ENCODE data around the gene MAOA.
A peak's percentile ranks its signal among the peaks of the same experiment; 100 is the strongest.
"Not testable (repeated sequence)": the region's sequence is repeated elsewhere in the genome, so short reads cannot be mapped to it uniquely, and the experiment has no call there.

The MAOA gene

DNA sequence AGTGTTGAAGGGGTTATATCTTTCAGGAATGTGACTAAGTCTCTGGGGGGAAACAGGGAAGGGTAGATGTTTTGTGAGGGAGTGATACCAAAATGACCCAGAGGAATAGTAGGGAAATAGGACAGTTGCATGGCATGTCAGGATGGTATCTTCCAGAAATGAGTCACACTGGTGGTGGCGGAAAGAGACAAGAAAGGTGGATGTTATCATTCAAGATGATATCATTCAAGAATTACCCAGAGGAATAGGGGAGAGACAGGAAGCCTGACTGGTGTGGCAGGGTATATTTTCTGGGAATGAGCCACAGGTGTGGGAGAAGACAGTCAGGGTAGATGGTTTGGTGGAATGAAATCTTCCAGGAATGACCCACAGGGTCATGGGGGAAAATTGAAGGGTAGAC is 61.1 kb downstream of the MAOA start:
- no peak for DNase-seq (ENCODE audit: low read depth, low spot score)

- no peak for DNase-seq (ENCODE audit: low read depth, low spot score)
Measured at GRCh38 chrX:43718081-43718480, 62.0 kb downstream of the MAOA start.

DNA sequence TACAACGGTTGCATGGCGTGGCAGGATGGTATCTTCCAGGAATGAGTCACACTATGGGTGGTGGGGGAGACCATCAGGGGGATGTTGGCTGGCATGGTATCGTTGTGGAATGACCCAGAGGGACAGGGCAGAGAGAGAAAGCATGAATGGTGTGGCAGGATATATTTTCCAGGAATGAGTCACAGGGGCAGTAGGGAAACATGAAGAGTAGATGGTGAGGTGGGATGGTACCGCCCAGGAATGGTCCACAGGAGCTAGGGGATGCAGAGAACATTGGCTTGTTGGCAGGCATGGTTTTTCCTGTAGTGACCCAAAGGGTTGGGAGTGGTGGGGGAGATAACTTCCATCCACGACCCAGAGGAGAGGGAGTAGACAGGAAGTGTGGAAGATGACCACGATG is 62.4 kb downstream of the MAOA start:
- no peak for DNase-seq (ENCODE audit: low read depth, low spot score)

DNA sequence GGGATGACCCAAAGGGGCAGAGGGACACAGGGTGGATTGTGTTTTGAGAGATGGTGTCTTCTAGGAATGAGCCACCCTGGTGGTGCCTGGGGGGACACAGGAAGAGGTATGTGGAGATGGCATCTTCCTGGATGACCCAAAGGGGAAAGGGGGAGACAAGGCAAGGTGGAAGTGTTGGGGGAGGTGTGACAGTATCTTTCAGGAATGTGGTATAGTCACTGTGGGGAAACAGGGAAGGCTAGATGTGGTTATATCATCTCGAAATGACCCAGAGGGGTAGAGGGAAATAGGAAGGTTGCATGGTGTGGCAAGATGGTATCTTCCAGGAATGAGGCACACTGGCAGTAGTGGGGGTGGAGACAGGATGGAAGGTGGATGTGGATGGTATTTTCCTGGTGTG is 62.9 kb downstream of the MAOA start:
- DNase-seq (ENCODE audit: low read depth, low spot score), result no peak

DNA sequence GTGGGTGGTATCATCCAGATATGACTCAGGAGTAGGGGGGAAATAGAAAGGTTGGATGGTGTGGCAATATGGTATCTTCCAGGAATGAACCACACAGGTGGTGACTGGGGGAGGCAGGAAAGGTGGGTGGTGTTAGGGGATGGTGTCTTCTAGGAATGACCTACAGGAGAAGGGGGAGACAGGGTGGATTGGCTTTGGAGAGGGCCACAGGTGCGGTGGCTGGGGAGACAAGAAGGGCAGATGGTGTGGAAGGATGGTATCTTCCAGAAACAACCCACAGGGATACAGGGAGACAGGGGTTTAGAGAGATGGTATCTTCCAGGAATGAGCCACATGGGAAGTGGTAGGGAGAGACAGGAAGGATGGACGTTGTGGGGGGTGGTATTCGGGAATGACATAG is 64.0 kb downstream of the MAOA start:
- no peak for DNase-seq (ENCODE audit: low read depth, low spot score)

DNA sequence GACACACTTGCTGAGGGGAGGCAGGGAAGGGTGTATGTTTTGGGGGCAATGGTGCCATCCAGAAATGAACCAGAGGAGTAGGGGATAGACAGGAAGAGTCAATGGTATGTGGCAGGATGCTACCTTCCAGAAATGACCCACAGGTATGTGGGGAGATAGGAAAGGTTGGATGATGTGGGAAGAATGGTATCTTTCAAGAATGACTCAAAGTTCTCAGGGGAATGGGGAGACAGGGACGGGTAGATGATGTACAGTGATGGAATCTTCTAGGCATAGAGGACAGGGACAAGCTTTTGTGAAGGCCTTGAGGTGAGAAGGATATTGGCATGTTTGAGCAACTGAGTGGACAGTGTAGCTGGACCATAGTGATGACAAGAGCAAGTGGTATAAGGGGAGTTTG is 64.9 kb downstream of the MAOA start:
- no peak for DNase-seq (ENCODE audit: low read depth, low spot score)

GRCh38 chrX:43725227-43725626 is 69.1 kb downstream of the MAOA start:
- not testable (repeated sequence) for DNase-seq (ENCODE audit: low read depth, low spot score)

GRCh38 chrX:43727254-43727653 is 71.2 kb downstream of the MAOA start:
- DNase-seq (ENCODE audit: low read depth, low spot score), result not testable (repeated sequence)

- DNase-seq (ENCODE audit: low read depth, low spot score), result no peak
Measured at GRCh38 chrX:43728002-43728401, 71.9 kb downstream of the MAOA start.

GRCh38 chrX:43728966-43729365 is 72.9 kb downstream of the MAOA start:
- DNase-seq (ENCODE audit: low read depth, low spot score), result no peak

- no peak for DNase-seq (ENCODE audit: low read depth, low spot score)
Measured at GRCh38 chrX:43731086-43731485, 75.0 kb downstream of the MAOA start.

- no peak for DNase-seq (ENCODE audit: low read depth, low spot score)
Measured at GRCh38 chrX:43733699-43734098, 77.6 kb downstream of the MAOA start.

DNA sequence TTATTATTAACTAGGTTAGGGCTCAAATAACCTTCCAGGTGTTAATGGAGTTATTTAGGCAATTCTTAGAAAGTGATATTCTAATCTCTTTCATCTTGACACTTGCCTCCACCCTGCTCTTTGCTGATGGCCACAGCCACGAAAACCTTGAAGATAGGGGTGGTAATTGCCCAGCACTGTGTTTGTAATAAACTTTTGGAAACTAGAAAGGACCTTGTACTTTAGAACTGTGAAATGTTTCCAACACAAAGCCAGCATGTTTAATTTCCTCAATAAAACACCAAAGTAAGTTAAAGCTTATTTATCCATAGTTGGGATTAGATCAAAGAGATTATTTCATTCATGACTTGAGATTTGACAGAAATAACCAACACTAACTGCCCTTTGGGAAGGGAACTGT is 78.3 kb downstream of the MAOA start:
- DNase-seq (ENCODE audit: low read depth, low spot score), result no peak

DNA sequence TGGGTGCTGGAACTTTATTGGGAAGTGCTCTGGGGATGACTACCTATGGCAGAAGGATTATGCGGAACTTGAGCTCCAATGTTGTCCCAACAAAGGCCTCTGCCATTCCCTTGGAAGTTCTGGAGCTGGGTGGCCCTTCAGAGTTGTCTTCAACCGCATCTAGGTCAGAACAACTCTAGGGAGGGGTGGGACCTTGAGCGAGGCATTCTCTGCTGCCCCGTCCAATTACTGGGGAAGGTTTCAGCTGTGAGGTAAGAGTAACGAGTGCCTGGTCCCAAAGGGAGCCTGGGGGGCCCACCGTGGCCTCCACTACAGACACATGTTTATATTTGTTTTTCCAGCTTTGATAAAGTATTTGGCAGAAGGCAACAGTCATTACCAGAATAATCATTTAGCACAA is 79.4 kb downstream of the MAOA start:
- no peak for DNase-seq (ENCODE audit: low read depth, low spot score)

DNA sequence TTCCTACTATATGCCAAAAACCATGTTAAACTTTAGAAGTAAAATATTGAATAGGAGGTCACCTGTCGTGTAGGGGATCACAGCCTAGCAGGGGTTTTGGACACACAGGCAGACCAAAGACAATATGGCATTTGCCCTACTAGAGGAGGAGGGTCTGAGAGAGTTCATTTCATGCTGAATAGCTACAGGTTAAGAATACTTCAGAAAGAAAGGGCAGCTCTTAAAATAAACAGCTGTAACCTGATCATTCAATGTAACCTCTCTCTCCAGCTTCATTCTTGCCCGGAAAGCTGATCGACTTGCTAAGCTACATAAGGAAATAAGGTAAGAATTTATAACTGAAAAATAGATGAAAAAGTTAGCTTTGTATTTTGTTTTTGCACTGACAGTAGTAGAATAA is 79.9 kb downstream of the MAOA start:
- no peak for DNase-seq (ENCODE audit: low read depth, low spot score)

DNA sequence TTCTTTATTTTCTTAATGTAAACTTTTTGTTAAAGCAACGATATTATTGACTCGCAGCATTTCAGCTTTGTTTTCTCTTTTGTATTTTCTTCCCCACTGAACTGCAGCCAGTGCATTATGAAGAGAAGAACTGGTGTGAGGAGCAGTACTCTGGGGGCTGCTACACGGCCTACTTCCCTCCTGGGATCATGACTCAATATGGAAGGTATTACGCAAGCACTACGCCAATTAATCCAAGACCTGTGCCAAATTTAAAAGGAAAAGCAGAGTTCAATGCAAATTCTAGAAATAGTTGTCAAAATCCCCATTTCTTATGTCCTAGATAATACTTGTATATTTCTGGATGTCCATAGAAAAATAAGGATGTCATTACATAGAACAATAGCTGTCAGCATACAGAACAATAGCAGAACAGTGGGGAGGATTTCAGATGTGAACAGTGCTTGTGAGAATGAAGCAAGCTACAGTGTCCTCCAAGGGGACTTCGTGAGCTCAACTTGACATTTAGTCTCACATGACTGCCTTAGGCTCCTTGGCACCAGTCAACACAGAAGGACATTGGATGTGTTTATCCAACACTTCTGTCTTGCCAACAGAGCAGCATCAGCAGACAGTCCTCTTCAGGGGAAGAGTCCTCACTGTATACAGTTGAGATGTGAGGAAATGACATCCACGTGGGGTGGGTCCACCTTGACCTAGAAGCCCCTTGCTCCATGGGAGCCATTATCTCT is 85.9 kb downstream of the MAOA start:
- DNase-seq (ENCODE audit: low read depth, low spot score), result no peak

DNA sequence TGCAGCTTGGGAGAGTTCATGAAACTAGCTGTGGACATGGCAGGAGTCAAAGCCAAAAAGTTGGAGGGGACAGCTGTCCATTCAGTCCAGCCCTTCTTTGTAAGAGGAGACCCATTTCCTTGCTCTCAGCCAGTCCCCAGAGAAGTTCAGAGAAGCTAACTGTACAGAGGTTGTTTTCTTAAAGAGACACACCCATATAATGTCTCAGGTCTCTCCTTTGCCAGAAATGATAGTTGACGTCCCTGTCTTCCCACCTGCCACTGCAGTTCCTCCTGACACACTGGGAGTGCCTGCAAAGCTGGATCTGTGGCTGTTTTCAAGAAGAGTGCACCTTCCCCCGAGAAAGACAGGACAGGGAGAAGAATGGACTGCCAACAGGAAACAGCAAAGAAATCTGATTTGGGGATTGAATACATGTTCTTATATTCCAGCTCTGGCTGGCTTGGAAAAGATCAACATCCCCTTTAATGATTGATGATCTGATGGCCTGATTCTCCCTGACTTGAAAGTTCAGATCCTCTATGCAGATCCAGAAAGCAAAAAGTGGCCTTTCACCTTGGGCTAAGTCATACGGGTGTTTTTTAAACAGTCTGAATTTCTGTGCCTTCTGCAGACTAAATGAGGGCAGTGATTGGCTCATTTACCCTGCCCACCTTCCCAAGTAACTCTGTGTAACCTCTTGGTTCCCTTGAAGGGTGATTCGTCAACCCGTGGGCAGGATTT is 87.2 kb downstream of the MAOA start:
- DNase-seq (ENCODE audit: low read depth, low spot score), result no peak

- DNase-seq (ENCODE audit: low read depth, low spot score), result no peak
Measured at GRCh38 chrX:43744284-43744683, 88.2 kb downstream of the MAOA start.

DNA sequence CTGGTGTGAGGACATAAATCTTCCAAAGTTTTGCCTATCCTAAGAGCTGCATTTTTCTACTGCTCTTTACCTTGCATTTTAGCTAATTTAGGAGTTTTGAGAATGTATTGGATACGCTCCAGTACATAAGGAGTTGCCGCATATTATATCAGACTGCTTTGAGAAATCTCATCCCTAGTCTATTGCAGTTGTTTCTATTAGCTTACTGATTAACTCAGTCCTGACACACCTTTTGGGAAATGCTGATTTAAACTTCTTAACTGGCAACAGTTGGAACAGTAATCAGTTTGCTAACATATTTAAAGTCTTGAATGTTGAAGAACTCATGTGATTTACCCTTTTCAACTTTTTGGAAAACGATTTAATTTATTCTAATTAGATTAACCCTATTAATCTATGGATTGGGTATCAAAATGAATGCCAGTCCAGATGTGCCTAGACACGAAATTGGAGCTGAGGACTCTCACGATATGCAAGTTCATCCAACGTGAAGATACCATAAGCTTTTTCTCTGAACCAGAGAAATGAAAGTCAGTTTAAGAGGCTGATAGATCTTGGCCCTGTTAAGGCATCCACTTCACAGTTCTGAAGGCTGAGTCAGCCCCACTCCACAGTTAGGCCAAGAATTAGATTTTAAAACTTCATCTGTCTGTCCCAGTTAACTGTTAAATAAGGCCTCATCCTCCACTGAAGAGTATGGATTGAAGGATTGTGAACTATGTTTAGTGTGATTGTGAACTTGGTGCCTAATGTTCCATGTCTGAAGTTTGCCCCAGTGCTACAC is 90.0 kb downstream of the MAOA start:
- DNase-seq (ENCODE audit: low read depth, low spot score), result no peak

DNA sequence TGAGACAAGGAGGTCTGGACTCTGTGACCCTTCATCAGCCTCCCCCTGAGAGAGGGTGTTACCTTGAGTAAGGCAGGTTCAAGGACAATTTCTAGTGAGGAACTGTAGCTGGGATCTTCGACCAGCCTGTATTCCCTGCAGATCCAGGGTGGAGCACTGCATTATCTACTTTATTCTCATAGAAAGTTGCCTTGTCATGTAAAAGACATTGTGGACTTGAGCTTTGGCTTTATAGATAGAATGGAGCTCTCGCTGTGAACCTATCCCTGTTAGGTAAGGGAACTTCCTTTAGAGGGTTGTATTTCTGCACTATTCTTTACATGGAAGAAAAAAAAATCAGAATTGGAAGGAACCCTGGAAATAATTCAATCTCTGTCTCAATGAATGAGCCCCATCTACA is 91.4 kb downstream of the MAOA start:
- no peak for DNase-seq (ENCODE audit: low read depth, low spot score)

DNA sequence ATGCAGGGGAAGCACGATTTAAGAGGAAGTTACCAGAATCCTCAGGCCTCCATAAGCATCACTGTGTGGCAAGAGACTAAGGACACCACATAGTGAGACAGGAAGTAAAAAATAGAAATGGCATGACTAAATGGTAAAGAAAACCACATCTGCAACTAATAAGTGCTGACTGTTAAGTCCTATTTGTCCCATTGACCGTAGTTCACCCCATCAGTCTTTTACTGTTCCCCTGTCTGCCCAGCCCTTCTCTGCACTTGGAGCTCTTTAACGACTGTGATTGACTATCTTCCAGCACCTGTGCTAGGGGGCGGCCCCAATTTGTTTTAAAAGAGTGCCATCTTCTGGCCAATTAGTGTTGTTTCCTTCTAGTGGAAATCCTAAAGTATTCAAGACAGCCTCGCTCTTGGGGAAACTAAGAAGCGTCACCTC is 94.2 kb downstream of the MAOA start:
- DNase-seq (ENCODE audit: low read depth, low spot score), result peak; percentile 61

GRCh38 chrX:43753637-43754036 is 97.5 kb downstream of the MAOA start:
- no peak for DNase-seq (ENCODE audit: low read depth, low spot score)

- DNase-seq (ENCODE audit: low read depth, low spot score), result no peak
Measured at GRCh38 chrX:43756076-43756475, 100.0 kb downstream of the MAOA start.

All from ELF-1 (cell line).